Measurements from ENCODE around the gene ITCH. TPM values are rescaled to one million over a fixed set of nuclear protein-coding genes. Genes with fewer than 3 reads are reported as not detected.

ITCH gene
- total RNA-seq, 2 donors from 2014 or later, result 46.2 to 70.6 TPM

GRCh38 chr20:34369265-34369664 is 6.2 kb downstream of the ITCH start:
- Histone ChIP-seq H3K9me3 (no peaks in the 10 kb centered on the region), H3K4me1 (ENCODE audit: control insufficient read depth in 1 of 2, low read depth in 2 of 2) (peaks cover 27 to 46% of the 10 kb centered on the region in 2 donors), H3K4me3 (no peak overlapping the region), H3K27me3 (replicated peaks; ENCODE audit: insufficient read depth) (no peaks in the 10 kb centered on the region), H3K27ac (no peak overlapping the region), H3K36me3 (peaks cover 12% of the 10 kb centered on the region)
- DNase-seq (ENCODE audit: low spot score) (no peak), ATAC-seq (ENCODE audit: insufficient number of reproducible peaks, low FRiP score, low read depth) (no peak)
- TF ChIP-seq CTCF (IDR thresholded peaks at IDR 0.05), result no peak

- Histone ChIP-seq H3K27me3 (replicated peaks; ENCODE audit: insufficient read depth) (no peaks in the 10 kb centered on the region), H3K4me3 (no peak overlapping the region), H3K4me1 (ENCODE audit: control insufficient read depth in 1 of 2, low read depth in 2 of 2) (peaks cover 24 to 39% of the 10 kb centered on the region in 2 donors), H3K36me3 (peaks cover 12% of the 10 kb centered on the region), H3K9me3 (no peaks in the 10 kb centered on the region), H3K27ac (no peak overlapping the region)
- no peak for ATAC-seq (ENCODE audit: insufficient number of reproducible peaks, low FRiP score, low read depth)
- no peak for TF ChIP-seq CTCF (IDR thresholded peaks at IDR 0.05)
- no peak for DNase-seq (ENCODE audit: low spot score)
Measured at GRCh38 chr20:34370062-34370461, 7.0 kb downstream of the ITCH start.

- H3K27me3 ChIP-seq (replicated peaks; ENCODE audit: insufficient read depth), result no peaks in the 10 kb centered on the region
- no peak overlapping the region for H3K4me3 ChIP-seq
- no peak for ATAC-seq (ENCODE audit: insufficient number of reproducible peaks, low FRiP score, low read depth)
- H3K4me1 ChIP-seq (ENCODE audit: control insufficient read depth in 1 of 2, low read depth in 2 of 2), result peaks cover 0 to 7% of the 10 kb centered on the region in 2 donors
- no peak for DNase-seq (ENCODE audit: low spot score)
- H3K9me3 ChIP-seq, result no peaks in the 10 kb centered on the region
- peaks cover 12% of the 10 kb centered on the region for H3K36me3 ChIP-seq
- H3K27ac ChIP-seq, result no peak overlapping the region
- no peak for TF ChIP-seq CTCF (IDR thresholded peaks at IDR 0.05)
Measured at GRCh38 chr20:34373445-34373844, 10.4 kb downstream of the ITCH start.

GRCh38 chr20:34374209-34374760 is 11.2 kb downstream of the ITCH start:
- H3K27me3 ChIP-seq (replicated peaks; ENCODE audit: insufficient read depth), result no peaks in the 10 kb centered on the region
- H3K27ac ChIP-seq, result no peak overlapping the region

GRCh38 chr20:34375977-34376430 is 12.9 kb downstream of the ITCH start:
- DNase-seq (ENCODE audit: low spot score) (no peak), ATAC-seq (ENCODE audit: insufficient number of reproducible peaks, low FRiP score, low read depth) (no peak)
- no peak overlapping the region for H3K27ac ChIP-seq
- no peak overlapping the region for H3K4me3 ChIP-seq
- H3K27me3 ChIP-seq (replicated peaks; ENCODE audit: insufficient read depth), result no peaks in the 10 kb centered on the region
- no peaks in the 10 kb centered on the region for H3K9me3 ChIP-seq
- H3K36me3 ChIP-seq, result no peaks in the 10 kb centered on the region
- TF ChIP-seq CTCF (IDR thresholded peaks at IDR 0.05), result no peak
- H3K4me1 ChIP-seq (ENCODE audit: control insufficient read depth in 1 of 2, low read depth in 2 of 2), result peaks cover 5 to 6% of the 10 kb centered on the region in 2 donors

More at GRCh38 chr20:34374209-34374760, 11.2 kb downstream of the ITCH start:
- peaks cover 4 to 5% of the 10 kb centered on the region in 2 donors for H3K4me1 ChIP-seq (ENCODE audit: control insufficient read depth in 1 of 2, low read depth in 2 of 2)
- no peak for TF ChIP-seq CTCF (IDR thresholded peaks at IDR 0.05)
- H3K4me3 ChIP-seq, result no peak overlapping the region
- DNase-seq (ENCODE audit: low spot score) (no peak), ATAC-seq (ENCODE audit: insufficient number of reproducible peaks, low FRiP score, low read depth) (no peak)
- peaks cover 12% of the 10 kb centered on the region for H3K36me3 ChIP-seq
- no peaks in the 10 kb centered on the region for H3K9me3 ChIP-seq

Data from thoracic aorta (tissue), 2 donors.